Stimulated activated CD4-positive, alpha-beta T cell treated with anti-CD3 and anti-CD28 coated beads, TNF-alpha, amount 100 ng/mL, for 48 hours (primary cell): Measurements from ENCODE around the gene STEAP1B.
"Not testable (repeated sequence)": the region's sequence is repeated elsewhere in the genome, so short reads cannot be mapped to it uniquely, and the experiment has no call there.

Experiments
- DNase-seq, 3 donors: peaks; one replicate each; pipeline ENCODE4 v3.0.0-alpha.2; 2020; ENCODE audit warnings: low read depth in 3 of 3

The STEAP1B gene

DNA sequence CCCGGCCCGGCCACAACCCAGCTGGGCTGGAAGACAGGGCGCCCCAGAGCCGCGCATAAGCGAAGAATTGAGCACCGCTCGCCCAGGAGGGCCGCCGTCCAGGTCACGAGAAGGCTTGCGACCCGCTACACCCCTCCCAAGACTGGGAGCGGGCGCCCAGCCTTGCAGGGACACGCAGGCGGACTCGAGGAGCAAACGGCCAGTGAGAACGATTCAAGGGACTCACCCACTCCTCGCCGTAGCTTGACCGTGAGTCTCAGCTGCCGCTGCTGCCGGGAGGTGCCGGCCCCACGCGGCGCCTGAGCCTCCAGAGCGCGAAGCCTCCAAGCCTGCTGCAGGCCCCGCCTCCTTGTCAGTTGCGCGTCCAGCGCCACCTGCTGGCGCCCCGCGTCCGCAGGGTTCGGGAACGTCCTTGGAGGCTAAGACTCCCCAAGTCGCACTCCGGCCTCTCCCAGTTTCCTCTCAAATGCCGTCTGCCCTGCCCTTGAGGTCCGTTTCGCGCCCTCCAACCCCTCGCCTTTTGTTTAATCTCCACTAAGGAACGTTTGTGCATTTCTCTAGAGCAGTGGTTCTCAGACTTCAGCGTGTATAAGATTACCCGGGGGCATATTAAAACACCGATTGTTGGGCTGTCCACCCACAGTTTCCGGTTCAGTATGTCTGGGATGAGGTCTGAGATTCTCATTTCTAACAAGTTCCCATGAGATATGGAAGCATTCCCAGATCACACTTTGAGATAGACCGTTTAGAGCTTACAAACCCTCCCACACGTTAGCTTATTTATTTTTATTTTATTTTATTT, at the start of gene STEAP1B:
STEAP1B (minus strand) TSS at position 301 of the 802 bp plus-strand sequence. CDS start 5,333 bp downstream, outside the sequence.
- DNase-seq: peak; percentile 72 to 79 (median 77)

DNA sequence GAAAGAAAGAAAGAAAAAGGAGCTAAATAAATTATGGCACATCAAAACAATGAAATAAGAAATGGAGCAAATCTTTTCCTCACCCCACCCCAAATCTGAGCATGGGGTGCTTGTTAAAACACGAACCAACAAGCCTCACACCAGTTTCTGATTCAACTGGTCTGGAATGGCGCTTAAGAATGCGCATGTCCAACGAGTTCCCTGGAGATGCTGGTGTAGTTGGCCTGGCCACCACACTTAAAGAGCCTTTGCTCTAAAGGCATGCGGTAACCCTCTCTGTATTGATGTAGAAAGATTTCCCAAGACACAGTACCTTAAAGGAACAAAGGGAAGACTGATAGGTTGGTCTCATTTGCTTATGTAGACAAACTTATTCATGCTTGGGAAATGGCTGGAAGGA, 49.1 kb upstream of the STEAP1B start:
- DNase-seq: no peak

GRCh38 chr7:22548313-22548712, 48.3 kb upstream of the STEAP1B start:
- no peak for DNase-seq

GRCh38 chr7:22546769-22547168, 46.8 kb upstream of the STEAP1B start:
- no peak for DNase-seq

- DNase-seq: no peak
Observed at GRCh38 chr7:22545529-22545928, 45.5 kb upstream of the STEAP1B start.

DNA sequence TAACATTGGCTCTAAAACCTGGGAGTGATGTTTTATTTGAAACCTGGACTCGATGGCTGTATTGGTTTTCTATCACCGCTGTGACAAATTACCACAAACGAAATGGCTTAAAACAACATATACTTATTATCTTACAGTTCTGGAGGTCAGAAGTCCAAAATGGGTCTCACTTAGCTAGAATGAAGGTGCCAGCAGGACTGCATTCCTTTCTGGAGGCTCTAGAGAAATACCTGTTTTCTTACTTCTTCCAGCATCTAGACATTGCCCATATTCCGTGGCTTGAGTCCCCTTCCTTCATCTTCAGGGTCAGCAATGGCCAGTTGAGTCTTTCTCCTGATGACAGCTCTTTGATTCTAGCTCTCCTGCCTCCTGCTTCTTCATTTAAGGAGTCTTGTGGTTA, 44.3 kb upstream of the STEAP1B start:
- no peak for DNase-seq

DNA sequence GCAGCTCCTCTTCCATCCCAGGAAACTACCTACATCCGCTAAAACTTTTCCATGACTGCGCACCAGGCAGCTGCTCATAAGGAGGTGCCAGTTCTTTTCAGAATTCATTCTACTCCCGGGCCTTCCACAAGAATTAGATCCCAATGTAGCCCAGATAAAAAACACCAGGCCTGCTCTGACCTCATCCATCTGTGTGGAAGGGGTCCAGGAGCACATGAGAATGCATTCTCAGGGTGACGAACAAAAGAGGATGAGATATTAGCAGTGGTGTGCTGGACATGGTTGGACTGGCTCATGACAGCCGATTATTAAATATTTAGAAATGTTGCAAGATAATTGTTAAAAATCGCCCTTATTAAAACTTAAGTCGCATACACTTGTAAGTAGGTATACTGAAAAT, 43.2 kb upstream of the STEAP1B start:
- DNase-seq: no peak

GRCh38 chr7:22542669-22543068, 42.7 kb upstream of the STEAP1B start:
- DNase-seq: no peak

DNA sequence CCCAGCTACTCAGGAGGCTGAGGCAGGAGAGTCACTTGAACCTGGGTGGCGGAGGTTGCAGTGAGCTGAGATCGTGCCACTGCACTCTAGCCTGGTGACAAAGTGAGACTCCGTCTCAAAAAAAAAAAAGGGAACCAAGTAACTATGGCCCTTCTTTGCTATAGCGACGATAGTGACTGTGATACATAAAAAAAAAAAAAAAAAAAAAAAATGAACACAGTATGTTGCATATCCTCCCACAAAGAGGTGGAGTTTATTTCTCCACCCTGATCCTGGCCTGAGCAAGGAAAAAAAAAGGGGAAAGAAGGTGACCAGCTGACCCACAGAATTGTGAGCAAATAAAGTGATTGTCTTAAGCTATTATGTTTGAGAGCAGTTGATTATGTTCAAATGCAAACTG, 42.3 kb upstream of the STEAP1B start:
- DNase-seq: no peak

DNA sequence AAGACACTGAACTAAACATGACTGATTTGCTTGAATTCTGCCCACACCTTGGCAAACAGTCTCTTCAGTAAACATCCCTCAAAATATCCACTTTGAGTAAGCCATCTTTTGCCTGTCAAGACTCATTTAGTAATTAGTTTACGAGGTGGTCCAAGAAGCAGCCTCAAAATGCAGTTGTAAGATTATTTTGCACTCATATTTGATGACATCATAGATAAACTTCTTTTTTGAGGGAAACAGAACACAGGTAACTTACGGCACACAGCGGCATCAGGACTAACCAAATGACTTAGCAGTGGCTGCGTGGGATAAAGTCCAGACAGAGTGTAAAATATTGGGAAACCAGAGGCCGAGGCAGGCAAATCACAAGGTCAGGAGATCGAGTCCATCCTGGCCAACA, 41.8 kb upstream of the STEAP1B start:
- DNase-seq: no peak

DNA sequence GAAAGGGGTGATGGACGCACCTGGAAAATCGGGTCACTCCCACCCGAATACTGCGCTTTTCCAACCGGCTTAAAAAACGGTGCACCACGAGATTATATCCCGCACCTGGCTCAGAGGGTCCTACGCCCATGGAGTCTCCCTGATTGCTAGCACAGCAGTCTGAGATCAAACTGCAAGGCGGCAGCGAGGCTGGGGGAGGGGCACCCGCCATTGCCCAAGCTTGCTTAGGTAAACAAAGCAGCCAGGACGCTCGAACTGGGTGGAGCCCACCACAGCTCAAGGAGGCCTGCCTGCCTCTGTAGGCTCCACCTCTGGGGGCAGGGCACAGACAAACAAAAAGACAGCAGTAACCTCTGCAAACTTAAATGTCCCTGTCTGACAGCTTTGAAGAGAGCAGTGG, 28.5 kb upstream of the STEAP1B start:
- not testable (repeated sequence) for DNase-seq

DNA sequence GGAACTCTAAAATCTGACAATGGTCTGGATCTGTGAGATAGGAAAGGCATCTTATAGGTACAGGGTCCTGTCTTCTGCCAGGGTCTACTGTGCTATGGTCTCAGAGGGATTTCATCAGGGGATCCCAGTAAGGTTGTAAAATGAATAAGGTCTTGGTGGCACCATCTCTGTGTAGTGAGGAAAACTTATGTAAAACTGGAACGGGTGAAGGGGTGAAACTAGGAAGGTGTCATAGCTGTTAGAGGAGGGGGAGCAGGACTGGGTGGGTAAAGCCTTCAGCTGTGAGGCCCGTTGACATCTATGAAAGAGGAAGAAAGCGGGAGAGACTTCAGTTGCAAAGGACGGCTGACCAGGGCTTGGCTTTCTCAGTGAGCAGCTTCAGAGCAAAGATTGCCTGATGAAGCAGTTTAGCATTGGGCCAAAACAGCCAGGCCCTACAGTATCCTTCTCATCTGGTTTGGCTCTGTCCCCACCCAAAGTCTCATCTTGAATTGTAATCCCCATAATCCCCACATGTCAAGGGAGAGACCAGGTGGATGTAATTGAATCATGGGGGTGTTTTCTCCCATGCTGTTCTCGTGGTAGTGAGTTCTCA, 24.5 kb upstream of the STEAP1B start:
- not testable (repeated sequence) for DNase-seq

DNA sequence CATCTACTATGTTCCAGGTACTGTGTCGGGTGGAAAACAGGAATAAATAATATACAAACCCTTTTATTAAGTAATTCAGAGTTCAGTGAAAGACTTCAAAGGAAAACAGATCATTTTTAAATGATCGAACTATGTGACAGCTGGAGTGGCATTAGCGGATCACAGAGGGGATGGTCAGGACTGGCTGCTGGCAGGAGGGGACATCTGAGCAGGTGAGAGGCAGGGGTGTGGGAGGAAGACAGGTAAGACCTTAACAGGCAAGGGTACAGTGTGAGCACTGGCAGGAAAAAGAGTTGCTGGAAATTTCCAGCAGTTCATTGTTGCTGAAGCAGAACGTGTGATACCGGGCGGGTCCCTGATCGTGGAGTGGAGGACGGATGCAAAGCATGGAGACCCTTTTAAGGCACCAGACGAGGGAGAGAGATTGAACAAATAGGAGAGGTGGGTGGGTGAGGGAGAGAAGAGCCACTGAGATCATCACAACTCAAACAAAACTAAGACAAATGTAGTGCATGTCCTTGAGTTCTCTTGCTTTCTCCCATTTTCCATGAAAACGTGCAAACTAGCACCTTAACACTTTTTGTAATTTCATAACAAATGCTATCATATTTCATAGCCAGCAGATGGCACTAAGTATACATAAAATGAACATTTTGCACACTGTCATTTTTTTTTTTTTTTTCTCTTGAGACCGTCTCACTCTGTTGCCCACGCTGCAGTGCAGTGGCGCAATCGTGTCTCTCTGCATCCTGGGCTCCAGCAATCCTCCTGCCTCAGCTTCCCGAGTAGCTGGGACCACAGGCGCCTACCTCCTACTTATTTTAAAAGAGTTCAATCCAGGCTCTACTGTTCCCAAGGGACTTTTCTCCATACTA, 23.7 kb upstream of the STEAP1B start:
- DNase-seq: not testable (repeated sequence)

- DNase-seq: not testable (repeated sequence)
Observed at GRCh38 chr7:22519560-22519959, 19.6 kb upstream of the STEAP1B start.

- not testable (repeated sequence) for DNase-seq
Observed at GRCh38 chr7:22516950-22517349, 17.0 kb upstream of the STEAP1B start.

DNA sequence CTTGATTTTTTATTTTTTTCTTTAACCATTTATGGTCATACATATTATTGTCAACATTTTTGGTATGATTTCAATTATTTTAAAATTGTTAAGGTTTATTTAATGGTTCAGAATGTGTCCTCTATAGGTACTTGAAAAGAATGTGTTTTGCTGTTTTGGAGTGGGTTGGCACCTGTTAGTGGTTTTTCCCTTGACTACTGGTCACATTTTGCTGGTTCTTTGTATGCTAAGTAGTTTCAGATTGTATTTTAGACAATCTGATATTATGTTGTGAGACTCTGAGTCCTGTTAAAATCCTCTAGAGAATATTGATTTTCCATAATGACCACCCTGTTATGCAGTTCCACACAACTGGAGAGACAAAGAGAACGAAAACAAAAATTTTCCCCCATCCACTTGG, 15.0 kb upstream of the STEAP1B start:
- DNase-seq: not testable (repeated sequence)

GRCh38 chr7:22507320-22507719, 7.3 kb upstream of the STEAP1B start:
- not testable (repeated sequence) for DNase-seq

DNA sequence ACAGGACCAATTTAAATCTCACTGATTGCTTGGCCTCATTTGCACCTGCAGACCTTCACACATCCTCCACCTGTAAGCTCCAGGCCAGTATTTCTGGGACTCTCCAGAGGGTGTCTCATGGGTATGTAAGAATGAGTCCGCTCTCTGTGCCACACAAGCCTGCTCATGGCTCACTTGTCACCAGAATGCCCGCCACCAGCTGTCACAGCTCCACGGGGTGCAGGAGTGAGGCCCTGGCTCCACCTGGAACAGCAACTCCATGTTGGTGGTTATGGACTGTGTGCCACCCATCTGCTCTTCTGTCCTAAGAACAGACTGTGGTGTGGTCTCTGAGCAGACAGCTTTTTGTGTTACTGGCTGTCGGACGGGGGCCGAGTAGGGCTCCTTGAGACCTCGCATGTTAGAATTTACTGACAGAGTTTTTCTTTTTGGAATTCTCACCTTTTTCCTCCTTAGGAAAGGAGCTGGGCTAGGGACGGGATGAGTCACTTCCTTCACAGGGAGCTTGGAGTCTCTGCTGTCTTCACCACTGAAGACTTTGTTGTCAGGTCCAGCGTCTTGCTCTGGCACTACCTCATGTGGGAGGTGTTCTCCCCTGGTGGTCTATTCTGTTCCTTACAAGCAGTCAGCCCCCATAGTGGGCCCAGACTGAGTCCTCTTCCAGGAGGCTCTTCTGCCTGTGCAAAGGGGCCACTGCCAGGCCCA, 6.5 kb upstream of the STEAP1B start:
- DNase-seq: not testable (repeated sequence)

DNA sequence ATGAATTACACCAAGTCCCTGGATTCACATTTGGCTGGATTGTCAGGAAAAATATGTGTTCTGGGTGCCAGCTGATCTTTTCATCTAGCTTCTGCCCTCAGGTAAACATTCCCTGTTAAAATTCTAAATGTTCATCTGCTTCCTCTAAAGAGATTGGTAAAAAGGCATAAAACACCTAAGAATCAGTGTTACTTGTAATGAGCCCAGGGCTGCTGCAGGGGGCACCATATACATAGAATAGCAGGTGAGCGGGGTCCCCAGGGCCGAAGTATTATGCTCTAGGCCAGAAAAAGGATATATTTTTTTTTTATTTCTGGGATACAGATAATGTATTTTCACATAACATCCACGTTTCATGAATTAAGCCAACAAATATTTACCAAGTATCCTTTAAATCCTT, 4.5 kb upstream of the STEAP1B start:
- DNase-seq: not testable (repeated sequence)

DNA sequence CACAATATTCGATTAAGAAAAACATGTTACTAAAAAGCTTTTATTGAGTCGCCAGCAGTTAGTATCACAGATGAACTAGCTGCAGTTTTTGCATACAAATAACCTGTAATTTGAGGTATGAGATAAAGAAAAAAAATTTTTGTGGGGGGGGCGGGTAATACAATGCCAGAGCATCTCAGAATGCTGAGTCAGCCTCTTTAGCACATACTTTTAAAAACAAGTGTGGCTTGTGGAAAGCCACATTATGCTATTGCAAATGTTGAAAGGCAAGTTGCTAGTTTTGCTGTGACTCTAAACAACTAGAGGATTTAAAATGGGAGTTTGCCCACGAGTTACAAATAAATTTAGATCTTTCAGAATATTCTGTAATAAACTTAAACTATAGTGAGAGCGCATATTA, 2.1 kb upstream of the STEAP1B start:
- not testable (repeated sequence) for DNase-seq

DNA sequence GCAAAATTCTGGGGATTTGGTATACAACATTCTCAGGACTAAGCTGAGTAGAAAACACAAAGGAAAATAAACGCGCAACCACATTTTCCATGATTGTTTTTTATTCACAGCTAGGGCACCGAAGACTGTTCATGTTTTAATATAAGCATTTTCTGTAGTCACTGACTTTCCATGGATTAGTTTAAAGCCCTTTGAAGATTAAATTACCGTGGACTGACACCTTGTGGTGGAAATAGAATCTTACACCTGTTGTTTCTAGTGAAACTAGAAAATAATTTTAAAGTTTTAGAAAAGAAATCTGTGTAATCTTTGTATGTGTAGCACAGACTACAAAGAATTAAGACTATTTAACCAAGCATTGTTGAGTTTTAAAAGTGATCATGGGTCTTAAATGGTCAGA, 1.3 kb upstream of the STEAP1B start:
- not testable (repeated sequence) for DNase-seq

- DNase-seq: no peak
Observed at GRCh38 chr7:22499044-22499443, 944 bp downstream of the STEAP1B start.
